GM19351 (cell line): ENCODE measurements around the gene PDZK1.
"Not testable (repeated sequence)": the region's sequence is repeated elsewhere in the genome, so short reads cannot be mapped to it uniquely, and the experiment has no call there.

Experiments used
- ATAC-seq: cut with Tn5 transposase; IDR thresholded peaks from one replicate; pipeline ENCODE4 v1.9.1; 2021; ENCODE audit warnings: mild to moderate bottlenecking, moderate library complexity; ENCODE audit not compliant: unreplicated experiment

The PDZK1 gene

DNA sequence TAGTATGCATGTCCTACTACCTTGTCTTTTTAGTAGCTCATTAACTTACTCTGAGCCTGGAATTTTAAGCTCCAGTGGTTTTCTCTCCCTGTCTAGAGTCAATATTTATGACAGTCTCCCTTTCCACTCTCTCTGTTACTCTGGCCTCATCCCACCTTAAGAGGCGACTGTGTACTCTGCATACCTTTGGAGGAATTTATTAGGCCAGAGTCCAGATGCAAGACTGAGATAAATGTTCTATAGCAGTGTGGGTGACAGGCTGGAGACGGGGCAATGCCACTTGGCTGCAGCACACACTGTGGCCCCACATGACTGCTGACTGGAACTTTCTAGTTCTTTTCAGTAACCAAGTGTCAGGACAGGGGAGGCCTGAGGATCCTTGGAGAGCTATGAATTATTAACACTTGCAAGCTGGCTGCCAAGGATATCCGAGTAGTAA, 4.1 kb upstream of the PDZK1 start:
- no peak for ATAC-seq

DNA sequence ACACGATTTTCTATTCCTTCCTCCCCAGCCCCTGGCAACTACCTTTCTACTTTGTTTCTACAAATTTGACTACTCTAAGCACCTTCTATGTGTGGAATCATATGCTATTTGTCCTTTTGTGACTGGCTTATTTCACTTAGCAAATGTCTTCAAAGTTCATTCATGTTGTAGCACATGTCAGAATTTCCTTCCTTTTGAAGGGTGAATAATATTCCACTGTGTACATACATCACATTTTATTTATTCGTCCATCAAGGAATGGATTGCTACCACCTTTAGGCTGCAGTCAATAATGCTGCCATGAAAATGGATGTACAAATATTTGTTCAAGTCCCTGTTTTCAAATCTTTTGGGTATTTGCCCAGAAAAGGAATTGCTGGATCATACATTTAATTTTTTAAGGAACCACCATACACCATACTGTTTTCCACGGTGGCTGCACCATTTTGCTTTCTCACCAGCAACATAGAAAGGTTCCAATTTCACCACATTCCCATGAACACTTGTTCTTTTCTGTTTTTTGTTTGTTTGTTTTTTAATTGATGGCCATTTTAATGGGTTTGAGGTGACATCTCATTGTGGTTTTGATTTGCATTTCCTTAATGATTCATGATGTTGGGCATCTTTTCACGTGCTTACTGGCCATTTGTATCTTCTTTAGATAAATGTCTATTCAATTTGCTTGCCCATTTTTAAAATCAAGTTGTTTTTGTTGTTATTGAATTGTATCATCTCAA, 3.3 kb upstream of the PDZK1 start:
- ATAC-seq, result no peak

DNA sequence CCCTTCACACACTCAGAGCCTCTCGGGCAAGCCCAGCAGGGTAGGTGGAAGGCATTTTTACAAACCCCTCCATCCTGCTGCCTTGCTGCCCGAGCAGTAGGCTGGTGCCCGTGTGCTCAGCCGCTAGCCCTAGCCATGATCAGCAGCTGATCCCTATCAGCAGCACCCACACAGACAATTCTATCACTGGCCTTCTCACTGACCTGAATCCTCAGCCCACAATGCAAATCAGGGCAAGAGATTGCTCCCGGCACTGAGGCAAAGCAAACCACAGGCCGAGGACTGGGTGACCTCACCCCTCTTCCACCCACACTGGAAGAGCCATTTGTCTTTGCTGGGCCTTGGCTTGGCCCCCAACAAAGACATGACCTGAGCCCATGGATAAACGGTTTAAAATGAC, 895 bp upstream of the PDZK1 start:
- ATAC-seq, result peak; percentile 73

DNA sequence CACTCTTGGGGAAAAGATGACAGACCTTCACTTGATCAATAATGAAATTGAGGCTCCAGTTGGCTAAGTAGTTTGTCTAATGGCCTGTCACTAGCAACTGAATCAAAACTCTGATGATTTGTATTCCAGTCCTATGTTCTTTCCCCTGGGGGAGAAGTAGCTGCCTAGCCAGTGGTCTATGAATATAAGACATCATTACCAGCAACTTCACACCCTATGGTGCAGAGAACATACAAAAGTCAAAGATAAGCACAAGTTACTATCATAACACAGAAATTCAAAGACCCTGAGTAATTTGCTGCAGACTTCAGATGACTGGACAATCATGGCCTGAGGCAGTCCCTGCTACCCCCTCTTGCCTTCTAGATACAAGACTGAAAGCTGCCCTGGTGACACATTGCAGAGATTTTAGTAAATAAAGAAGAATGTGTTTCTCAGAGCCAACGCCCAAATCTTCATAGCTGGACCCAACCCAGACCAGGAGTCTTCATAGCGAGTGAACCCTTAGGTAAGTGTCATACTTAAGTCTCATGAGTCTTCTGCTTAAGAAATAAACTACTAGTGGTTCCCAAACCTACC, 993 bp downstream of the PDZK1 start:
- no peak for ATAC-seq

DNA sequence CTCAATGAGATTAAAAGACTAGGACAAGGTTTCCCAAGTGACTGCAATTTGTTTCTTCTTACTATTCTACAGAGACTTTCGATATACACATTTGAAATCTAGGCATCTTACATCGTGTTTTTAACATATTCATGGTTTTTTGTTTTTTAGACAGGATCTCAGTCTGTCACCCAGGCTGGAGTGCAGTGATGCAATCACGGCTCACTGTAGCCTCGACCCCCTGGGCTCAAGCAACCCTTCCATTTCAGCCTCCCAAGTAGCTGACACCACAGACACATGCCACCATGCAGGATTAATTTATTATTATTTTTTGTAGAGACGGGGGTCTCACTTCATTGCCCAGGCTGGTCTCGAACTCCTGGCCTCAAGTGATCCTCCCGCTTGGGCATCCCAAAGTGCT, 1.5 kb downstream of the PDZK1 start:
- ATAC-seq, result no peak

DNA sequence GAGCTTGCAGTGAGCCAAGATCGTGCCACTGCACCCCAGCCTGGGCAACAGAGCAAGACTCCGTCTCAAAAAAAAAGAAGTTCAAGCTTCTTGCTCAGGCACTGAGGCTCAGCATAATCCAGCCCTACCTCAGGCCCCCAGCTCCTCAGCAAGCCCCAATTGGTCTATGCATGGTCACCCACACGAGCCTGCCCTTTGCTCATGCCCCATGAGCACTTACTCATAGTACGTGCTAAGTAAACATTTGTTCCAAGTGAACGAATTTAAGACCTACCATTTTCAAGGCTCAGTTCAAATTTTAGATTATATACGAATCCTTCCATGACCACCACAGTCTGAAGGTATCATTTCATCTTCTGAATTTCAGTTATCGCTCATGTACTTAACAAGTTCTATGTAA, 4.3 kb downstream of the PDZK1 start:
- no peak for ATAC-seq

DNA sequence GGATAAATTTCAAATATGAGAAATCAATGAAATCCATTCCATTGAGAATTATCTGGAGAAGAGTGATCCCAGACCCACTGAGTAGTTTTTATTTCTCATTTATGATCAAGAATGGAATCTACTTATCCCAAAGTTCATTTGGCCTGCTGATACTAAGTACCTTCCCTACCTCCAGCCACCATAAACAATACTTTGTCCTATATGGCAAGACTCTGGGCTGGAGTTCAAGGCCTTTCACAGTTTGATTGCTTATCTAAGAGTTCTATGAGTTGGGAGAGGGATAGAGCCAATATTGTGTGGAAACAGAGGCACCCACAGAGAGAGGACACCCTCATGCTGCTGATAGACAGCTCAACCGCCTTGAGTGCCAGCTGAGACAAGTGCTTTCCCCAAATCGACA, 5.1 kb downstream of the PDZK1 start:
- no peak for ATAC-seq

DNA sequence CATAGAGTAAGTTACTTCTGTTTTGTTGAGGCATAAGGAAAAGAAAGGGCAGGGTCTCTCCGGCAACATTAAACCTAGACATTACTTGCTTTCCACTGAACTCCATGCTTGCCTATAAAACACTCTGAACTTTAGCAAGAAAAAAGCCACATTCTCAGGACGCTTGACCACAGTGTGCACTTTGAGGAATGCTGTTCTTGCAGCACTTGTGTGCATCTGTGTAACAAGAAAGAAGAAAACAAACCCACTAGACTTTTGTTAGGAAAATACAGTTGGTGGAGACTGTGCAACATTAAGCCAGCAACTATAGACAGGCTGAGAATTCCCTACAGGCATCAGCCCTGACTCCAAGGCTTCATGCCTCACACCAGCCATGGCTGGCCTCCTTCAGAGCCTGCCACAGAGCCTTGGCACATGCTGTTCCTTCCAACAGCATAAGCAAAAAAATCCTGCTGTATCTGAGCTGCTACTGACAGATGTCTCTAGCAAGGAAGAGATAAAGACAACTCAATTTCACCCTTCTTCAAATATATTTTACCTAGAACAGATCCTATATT, 5.8 kb downstream of the PDZK1 start:
- ATAC-seq, result no peak

DNA sequence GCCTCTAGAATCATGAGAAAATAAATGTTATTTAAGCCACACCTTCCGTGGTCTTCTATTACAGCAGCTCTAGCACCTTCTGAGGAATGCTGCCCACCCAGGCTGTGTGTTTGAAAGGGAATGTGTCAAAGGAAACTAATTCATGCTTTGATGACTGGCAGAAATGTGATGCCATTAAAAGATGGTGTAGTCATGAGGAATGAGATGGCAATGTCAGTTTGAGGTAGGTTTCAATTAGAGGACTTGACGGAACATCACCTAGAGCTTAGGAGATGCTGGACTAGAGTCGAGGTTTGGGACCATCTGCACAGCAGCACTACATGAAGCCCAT, 10.6 kb downstream of the PDZK1 start:
- ATAC-seq, result no peak

DNA sequence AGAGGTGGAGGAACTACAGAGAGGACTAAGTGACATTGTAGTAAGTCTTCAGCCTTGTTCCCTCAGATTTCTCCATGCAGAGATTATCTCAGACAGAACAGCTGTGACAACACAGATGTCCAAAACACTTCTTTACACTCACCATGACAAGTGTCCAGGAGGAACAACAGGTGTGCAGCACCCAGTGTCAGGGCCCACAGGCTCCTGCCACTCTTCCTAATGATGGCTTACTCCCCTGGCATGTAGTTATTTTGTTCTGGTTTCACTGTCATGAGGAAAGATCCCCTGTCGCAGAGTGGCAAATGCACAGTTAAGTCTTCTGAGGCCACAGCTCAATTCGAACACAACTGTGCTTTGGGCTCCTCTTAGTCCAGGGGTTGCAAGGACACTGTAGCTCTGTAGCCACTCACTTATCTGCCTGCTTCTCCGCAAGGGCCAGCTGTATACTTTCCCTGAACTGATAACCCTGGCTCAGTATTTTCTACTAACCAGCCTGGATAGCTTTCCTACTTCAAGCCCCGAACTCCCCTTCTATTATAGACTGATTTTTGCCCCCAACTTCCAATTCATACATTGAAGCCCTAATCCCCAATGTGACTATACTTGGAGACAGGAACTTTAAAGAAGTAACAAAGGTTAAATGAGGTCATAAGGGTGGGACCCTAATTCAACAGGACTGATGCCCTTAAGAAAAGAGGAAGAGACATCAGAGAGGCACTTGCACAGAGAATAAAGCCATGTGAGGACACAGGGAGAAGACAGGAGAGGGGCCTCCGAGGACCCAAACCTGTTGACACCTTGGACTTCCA, 11.1 kb downstream of the PDZK1 start:
- ATAC-seq, result no peak

DNA sequence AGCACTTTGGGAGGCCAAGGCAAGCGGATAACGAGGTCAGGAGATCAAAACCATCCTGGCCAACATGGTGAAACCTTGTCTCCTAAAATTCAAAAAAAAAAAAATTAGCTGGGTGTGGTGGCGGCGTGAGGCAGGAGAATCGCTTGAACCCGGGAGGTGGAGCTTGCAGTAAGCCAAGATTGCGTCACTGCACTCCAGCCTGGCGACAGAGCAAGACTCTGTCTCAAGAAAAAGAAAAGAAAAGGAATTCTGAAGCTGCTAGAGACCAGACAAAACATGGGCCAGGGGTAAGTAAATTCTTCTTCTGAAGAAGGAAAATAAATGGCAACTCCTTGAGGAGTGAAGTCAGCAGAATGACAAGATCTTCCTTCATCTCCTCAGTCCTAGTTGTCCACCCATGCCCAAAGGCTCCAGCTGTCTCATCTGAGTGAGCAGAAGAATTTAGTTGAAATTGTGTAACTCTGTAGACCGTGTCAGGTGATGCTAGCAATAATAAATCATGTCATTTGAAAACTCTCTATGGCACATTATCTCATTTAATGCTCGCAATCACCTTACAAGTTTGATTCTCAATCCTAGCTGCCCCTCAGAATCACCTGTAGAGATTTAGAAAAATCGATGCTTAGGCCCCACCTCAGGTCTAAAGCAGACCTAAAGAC, 14.3 kb downstream of the PDZK1 start:
- ATAC-seq, result no peak

DNA sequence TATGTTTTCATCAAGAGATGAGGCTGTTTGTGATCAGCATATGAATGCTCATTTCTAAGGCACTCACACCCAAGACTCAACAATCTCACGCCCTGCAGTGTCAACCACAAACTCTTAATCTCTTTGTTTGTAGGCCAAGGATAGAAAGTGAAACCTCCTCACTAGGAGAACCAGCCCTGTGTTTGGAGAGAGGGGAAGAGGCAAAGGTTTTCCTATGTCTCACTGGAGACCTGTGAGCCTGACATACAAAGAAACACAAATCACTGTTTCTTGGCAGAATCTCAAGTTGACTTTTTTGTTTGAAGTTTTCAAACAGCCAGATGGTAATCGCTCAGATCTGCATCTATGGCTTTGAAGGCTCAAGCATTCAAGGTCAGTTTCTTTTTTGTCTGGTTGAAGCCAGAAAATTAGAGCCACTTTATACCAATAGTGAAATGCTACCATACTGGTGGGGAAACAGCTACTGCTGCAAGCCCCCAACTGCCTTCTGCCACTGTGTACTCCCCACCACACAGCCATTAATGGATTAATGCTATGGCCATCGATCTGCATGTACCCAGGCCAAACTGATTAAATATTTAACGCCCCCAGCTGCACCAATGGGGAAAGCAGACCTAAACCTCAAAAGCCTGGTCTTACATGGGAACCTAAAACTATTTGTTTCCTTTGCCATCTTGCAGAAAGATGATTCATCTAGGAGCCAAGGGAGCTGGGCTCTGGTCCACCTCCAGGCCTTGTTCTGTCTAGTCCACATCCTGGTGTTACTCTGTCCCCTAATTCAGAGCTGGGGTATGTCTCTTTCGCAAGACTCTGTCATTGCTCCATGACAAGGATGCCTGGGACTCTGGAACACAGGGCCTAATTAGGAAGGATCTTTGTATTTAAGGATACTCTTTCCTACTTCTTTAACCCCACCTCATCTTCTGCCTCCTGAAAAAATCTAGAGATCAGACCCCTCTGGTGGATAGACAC, 16.3 kb downstream of the PDZK1 start:
- no peak for ATAC-seq

DNA sequence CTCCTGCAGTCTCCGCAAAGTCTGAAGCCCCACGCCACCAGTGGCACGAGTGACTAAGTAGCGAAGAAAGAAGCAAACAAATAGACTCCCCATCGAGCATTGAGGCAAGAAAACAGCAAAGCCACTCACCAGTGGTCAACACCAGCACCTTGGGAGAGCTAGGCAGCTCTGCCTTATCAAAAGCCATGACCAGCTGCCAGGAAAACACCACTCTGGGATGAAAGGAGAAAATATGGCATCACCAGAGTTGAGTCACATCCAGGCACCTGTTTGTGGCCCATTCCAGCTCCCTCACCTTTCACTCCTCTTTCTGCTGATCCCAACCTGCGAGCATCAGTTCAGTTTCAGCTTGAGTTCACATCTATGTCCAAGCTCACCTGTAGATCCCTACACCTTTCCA, 17.2 kb downstream of the PDZK1 start:
- no peak for ATAC-seq

DNA sequence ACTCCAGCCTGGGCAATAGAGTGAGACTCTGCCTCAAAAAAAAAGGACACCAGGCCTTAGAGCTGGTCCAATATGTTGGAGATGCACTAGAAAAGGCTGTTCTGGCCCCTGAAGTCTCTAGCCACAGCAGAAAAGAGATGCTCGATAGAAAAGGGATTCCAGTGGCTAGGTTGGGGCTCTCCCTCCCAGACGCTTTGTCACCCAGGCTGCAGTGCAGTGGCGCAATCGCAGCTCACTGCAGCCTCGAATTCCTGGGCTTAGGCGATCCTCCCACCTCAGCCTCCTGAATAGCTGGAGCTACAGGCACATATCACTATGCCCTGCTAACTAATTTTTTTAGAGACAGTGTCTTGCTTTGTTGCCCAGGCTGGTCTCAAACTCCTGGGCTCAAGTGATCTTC, 18.2 kb downstream of the PDZK1 start:
- no peak for ATAC-seq

DNA sequence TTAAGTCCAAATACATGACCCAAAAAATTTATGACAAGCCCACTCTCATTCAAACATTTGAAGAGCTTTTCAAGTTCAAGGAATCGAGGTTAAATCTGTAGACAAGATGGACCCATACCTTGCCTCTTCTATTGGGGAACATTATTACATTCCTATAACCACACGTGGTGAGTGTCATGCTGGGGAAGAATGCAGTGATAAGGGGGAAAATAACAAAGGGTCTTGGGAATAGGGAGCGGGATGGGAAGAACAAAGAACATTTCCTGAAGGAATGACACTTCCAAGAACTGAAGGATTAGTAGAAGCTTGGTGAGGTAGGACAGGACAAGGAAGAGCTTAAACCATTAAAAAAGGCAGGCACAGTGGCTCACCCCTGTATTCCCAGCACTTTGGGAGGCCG, 18.8 kb downstream of the PDZK1 start:
- ATAC-seq, result no peak

DNA sequence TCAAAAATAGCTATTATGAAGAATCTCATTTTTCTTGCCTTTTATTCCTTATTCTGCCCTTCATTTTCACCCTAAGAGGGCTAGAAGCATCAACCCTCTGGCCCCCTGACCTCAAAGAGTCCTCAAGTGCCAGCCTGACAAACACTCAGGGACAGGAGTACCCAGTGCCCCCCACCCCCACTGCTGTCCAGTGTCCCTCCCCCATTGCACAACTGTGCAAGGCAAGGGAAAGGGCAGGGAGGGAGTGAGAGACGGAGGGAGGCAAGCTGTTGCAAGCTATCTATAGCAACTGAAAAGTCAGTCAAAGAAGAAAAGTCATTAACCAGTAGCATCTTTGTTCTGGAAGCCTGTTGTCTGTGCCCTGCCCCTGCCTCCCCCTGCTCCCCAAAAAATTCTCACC, 21.1 kb downstream of the PDZK1 start:
- not testable (repeated sequence) for ATAC-seq

DNA sequence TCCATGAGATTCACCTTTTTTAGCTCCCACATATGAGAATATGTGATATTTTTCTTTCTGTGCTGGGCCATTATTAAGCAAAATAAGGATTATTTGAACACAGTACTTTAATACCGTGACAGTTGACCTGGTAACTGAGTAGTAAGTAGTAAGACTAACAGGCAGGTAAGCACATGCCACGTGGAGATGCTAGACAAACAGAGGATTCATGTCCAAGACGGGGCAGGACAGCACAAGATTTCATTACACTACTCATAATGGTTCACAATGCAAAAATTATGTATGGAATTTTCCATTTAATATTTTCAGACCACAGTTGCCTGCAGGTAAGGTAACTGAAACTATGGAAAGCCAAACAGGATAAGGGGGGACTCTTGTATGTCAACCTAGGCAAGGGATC, 22.3 kb downstream of the PDZK1 start:
- not testable (repeated sequence) for ATAC-seq

DNA sequence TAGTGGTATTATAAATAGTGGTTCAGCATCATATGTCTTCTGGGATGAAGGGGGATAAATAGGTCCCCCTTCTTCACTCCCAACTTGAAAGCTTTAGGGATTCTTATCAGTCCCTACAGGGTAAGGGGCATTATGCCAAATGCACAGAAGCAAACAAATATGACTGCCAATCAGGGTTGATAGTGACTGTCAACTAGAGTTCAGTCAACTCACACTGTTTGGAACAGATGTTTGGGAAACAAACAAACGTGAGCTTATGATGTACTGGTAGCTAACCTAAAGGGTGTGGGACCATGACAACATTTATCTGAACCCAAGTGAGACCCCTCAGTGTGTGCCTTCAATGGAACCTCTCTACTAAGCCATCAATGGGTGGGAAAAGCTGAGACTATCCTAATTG, 34.0 kb downstream of the PDZK1 start:
- not testable (repeated sequence) for ATAC-seq

DNA sequence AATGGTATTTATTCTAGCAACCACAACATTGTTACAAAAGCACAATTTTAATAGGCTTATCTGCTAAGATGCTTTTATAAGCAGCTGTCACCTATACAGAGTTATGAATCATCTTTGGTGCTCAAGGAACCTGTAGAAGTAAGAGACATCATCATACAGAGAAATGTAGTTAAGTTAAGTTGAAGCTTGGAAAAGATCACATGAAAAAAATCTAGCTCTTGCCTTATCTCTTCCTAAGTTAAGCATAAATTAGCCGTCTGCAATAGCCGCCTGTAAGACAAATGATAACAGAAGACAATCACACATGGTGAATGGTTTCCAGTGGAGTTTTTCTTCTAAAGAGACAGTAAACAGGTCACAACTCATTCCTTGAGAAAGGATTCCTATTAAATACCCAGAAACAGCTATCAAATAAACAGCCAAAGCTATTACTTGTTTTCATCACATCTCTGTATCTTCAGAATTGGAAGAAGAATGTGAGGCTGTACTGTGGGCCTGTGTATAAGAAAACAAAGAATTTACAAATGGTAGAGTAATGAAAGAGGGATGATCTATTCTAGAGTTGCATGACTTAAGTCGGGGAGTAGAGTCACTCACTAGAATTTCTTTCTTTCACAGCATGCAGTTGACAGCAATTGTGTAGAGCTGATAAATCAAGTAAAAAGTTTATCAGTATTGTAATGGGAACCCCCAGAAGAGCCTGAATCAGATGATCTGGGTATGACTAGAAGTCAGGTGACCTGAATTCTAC, 36.0 kb downstream of the PDZK1 start:
- ATAC-seq, result not testable (repeated sequence)
